Upper lobe of left lung (tissue), 4 donors: ENCODE data around the gene HSD17B2.

Source experiments
- CTCF ChIP-seq, 6 experiments: fragments of 450-650 bp in 4 of 6; fragments of 200-600 bp in 2 of 6; sonication (generic) in 2 of 6; IDR thresholded peaks; one replicate each; pipeline ENCODE4 v1.5.1; 2016 to 2019; ENCODE audit warnings: antibody characterized with exemption in 6 of 6
- EP300 ChIP-seq, 4 donors: sonication (generic); formaldehyde crosslinking; IDR thresholded peaks; one replicate each; pipeline ENCODE4 v1.5.1; 2017; ENCODE audit warnings: antibody characterized with exemption in 4 of 4, control low read depth in 2 of 4
- POLR2A ChIP-seq, 4 donors: fragments of 450-650 bp; IDR thresholded peaks; one replicate each; pipeline ENCODE4 v1.5.1; 2016 to 2017; ENCODE audit warnings: antibody characterized with exemption in 4 of 4, mild to moderate bottlenecking in 2 of 4
- POLR2AphosphoS5 ChIP-seq, 2 donors: sonication (generic); formaldehyde crosslinking; IDR thresholded peaks; one replicate each; pipeline ENCODE4 v1.5.1; 2017; ENCODE audit warnings: antibody characterized with exemption in 2 of 2

GRCh38 chr16:82059983-82060421 lies 24.9 kb downstream of the HSD17B2 start:
- TF ChIP-seq POLR2AphosphoS5 (IDR thresholded peaks at IDR 0.05) = no peak
- TF ChIP-seq POLR2A (IDR thresholded peaks at IDR 0.05) = no peak
- TF ChIP-seq CTCF (IDR thresholded peaks at IDR 0.05) = no peak
- no peak for TF ChIP-seq EP300 (IDR thresholded peaks at IDR 0.05)
